Endometrium (tissue), 2 donors: ENCODE measurements around the gene FST.

Experiments
- FAIRE-seq: peaks from 2 replicates; lab custom pipeline; 2012; peaks lifted over from hg19 to GRCh38; lab: Jason Lieb, UNC
- donor health status: control.
- donor health status: control.

The FST gene

DNA sequence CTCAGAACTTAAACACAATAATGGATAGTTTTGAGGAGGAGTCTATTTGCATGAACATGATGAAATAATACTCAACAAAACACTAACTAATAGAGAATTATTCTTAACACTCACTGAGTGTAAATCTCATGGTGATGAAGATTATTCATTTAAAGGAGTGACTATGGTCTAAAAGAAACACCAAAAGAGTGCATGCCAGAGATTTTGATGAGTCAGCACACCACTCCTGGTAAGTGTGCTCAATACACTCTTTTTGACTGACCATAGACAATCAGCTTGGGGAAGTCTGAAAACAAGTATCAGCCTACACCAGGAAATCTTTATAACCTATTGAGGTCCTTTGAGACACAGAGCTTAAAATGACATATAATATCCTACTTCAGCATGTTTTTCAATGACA, 6.8 kb upstream of the FST start:
- FAIRE-seq = no peak

DNA sequence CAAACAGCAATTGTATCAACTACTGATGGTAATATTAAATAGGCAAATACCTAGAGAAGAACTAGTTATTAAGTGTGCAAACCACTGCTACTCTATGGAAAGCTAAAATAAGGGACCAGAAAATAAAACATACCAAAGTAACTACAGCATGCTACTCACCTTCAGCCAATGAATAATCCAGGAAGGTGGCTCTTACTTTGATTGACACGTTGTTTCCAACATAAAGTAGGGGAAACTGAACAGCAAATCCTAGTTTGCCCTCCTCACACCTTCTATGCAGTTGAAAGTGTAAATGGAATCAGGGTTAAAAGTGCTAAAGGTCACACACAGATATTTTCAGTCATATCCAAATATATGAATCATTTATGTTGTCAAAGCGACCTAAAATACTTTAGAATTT, 5.1 kb upstream of the FST start:
- FAIRE-seq = no peak

DNA sequence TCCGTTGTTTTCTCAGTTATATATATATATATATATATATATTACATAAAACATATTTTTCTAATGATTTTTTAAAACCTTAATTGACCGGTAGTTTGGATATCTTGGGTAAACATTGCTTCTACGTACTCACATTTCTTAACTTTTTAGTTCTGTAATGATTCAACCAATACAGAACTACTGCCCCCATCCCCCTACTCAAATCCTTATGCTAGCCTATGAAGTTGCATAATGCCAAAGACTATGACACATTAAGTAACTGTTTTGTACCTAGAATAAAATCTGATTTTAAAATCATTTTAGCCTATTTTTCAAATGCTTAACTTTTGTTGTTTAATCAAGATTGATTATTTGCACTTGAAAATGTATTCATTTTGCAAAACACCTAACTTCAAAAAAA, 4.4 kb upstream of the FST start:
- no peak for FAIRE-seq

DNA sequence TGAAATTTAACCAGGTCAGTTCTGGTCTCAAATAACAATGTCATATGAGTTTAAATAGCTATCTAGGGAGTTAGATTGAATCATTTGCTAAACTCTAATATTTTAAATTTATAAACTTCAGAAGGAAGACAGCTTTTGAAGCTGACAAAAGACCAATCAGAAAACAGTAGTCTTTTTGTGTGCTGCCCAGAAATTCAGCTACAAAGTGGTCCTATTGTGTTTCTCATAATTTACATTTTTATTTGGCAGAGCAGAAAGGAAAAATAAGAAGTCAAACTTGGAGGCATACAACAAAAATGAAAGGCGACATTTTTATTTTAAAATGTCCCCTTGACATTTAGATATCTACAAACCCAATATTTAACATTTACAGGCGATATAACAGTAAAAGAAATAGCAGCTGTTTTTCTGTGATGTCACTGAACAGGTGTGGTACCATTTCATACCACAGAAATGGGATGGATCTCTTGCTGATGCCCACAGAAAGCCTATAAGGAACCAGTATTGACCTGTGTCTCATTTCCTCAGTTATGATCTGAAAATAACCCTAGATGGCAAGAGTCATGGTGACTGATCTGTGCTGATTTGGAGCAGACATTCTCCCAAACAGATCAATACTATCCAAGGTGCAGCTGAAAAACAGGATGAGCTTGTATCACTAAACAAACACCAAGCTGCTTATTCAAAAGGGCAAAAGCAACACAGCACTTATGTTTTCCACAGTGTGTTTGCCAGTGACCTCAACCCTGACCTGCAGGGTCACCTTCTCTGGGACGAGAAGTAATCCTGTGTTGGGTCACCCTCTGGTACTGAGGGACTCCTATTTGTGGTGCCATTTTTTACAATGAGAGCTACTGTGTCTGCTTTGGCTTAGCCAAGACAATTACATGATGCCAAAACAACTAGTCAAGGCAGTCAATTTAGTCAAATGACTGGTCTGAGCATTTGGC, 3.6 kb upstream of the FST start:
- FAIRE-seq = no peak

DNA sequence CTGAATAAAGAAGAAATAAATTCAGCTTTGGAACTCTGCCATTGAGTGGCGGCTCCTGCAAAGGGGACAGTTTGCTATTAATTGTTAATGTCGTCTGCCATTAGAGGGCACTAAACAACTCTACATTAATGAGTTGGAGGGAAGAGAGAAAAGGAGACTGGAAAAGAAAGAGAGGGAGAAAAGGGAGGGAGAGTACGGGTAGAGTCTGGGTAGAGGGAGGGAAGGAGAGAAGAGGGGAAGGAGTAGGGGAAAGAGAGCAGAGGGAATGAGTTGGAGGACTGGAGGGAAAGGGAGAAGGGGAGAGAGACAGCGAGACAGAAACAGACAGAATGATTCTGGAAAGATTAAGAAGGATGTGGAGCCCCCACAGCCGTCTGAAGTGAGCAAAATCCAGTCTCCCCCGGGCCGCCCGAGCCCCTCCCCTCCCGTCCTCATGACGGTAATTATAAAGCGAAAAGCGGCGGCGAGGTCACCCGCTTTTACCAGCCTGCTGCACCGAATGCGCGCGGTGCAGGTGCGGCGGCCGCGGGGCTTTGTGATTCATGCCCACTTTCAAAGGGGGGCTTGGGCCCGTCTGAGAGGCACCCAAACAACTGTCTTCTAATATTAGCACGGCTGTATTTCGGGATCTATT, 1.9 kb upstream of the FST start:
- peak; percentile 61 for FAIRE-seq

DNA sequence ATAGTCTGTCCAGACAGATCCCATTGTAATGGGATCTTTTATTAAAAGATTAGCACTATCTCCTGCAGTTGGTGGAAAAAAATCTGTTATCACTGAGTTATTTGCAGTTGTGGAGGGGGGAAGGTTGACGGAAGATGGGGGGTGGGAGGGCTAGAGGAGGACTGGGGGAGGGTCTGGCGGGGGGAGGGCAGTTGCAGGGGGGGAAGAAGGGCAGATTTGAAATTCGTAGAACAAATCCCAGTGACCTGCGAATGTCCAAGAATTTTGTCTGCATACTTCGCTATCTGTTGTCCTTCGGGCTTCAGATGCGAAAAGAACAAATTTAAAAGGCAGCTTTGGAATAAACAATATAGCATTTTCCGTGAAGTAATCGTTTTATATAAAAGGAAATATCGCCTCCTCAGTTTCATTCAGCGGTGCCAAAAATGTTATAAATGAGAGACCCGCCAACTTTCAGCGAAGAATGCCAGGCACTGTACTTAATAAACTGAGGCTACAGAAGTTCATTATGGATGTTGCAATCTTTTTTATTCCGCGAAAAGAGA, 1.3 kb upstream of the FST start:
- no peak for FAIRE-seq

DNA sequence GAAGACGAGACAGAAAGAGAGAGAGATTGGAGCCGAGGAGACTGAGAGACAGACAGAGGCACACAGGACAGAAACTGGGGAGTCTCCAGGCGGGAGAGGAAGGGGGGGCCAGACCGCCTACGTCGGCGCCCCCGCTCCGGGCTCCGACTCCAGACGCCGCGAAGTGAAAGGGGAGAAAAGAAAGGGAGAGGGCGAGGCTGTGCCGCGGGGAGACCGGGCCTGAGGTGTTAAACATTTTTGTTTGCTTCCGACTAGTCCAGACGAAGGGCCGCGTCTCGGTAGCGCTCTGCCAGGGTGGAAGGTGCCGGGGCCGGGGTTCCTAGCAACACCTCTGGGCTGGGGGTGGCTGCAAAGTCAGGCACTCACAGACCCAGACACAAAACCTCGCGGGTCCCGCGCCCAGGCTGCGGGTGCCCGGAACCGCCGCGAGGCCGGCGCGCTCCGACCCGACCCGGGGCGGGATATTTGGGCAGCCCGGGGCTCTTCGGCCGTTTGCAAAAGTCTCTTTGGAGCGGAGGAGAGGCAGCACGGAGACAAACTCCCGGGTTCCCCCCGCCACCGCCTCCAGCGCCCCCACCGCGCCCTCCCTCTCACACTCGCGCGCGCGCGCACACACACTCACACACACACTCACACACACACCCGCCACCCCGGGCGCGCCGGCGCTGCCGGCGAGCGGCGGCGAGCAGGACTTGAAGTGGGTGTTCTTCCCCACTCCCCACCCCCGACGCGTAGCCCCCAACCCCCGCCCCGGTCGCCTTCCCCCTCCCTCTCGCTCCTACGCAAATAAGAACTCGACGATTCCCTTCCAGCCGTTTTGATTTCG, 626 bp upstream of the FST start:
- FAIRE-seq = no peak

DNA sequence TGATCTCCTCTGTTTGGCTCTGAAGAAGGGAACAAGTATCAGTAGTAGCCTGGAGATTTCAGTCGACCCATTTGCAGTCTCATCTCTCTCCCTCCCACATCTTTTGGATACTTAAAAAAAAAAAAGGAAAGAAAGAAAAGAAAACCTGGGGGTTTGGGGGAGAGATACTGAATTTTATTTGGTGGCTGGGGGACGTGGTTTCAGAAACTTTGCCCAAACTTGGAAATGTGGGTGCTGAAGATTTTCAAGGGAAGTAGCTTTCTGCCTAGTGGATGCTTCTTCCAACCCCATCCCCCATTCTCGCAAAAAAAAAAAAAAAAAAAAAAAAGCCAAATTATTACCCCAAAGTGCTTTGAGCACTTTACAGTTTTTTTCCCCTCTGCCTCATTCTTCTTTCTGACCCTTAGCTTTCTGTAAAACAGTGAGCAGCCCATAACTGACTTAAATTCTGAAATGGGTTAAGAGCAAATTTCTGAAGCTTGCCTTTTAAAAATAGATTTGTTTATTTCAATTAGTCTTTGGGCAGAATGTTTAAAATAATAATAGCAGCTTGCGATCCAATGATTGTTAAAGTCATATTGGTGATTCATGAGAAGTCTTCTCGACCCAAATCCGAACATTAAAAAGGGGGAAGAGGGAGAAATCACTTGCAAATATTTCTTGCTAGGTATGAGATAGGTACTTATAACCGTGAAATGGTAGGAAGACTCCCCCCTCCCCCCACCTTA, 894 bp downstream of the FST start:
- no peak for FAIRE-seq

DNA sequence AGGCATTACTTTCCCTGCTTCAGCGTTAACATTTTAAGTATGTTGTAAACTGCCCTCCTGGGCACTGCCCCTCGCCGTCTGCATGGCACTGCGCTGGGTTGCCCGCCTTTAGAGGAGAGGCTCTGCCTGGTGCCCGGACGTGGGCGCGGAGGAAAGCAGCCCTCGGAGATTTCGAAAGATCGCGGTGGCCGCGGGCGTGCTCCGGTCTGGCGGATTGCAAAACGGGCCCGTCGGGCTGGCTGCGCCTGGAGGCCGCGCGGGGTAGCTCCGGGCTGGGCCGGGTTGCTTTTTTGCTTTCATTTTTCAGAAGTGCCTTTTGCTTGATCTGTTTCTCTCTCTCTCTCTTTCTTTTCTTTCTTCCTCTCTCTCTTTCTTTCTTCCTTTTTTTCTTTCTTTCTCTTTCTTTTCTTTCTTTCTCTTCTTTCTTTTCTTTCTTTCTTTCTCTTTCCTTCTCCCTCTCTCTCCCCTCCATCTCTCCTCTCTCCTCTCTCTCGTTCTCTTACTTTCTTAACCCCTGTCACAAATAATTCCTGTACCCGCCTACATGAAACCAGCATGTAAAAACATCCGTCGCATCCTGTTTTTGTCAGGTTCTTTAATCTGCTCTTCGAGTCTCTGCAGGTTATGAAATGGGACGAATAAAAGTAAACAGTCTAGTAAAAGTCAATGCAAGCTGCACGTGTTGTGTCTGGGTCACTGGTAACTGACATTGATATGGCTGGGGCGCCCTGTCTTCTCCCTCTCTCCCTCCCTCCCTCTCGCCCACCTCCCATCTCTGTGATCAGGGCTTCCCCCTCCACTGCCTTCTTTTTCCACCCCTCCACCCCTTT, 1.7 kb downstream of the FST start:
- FAIRE-seq = no peak

DNA sequence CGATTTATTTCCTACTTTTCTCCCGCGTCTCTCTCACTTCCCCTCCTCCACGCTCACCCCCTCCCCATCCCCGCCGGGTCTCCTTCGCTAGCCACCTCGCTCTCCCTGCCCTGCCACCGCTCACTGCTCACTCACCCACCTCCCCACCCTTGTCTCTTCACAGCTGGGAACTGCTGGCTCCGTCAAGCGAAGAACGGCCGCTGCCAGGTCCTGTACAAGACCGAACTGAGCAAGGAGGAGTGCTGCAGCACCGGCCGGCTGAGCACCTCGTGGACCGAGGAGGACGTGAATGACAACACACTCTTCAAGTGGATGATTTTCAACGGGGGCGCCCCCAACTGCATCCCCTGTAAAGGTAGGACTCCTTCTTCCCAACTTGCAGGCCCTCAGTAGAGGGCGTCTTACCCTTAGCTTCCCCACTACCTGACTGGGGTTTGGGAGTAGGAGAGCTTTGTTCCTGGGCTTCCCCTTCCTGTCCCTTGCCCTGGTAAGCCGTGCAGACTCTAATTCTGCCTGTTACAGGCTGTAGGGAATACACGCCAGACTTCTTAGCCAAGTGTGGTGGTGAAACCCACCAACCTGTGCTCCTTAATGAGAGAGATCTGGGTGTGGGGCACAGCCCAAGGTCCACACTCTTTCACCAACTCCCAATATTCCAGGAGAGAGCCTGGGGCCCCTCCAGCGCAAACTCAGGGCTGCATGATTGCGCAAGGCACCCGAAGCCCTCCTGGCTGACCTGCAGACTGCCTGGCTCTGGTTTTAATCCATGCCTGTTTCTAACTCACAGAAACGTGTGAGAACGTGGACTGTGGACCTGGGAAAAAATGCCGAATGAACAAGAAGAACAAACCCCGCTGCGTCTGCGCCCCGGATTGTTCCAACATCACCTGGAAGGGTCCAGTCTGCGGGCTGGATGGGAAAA, 2.5 kb downstream of the FST start:
- FAIRE-seq = no peak

DNA sequence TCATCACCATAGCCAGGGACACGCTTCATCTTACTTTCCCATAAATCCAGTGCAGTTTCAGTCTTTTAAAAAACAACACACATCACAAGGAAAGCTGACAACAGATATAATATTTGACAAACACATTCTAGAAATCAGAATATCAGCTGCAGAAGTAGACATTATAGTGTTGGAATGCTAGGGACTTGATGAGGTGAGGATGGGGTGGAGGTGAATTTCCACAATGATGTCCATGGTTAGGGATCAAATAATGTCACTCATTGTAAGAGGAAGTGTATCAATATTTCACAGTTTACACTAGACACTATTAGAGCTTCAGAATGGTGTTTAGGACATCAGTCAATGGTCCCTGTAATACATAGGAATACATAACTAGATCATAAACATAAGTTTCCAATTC, 7.0 kb downstream of the FST start:
- FAIRE-seq = no peak

DNA sequence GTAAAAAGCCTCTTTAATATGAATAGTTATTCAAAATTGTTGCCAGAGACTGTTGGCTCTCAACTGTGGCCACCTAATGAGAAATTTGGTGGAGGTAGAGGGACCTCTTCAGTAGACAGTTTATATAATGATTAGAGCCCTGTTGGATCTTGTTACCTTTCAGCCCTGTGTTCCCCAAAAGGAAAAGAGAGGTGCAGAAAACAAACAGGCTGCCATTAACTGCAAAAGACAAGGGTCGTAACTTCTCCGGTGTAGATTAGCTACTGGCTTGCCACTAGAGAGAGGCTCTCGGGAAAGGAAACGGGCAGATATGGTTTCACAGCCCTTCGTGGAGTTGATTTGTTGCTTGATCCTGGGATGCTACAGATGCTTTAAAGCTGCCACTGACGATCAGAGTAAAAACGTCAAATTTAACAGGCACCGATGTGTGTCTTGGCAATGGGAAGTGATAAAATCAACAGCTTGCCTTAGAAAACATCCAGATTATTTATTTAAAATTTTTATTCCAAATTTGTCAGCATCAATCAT, 7.8 kb downstream of the FST start:
- no peak for FAIRE-seq

DNA sequence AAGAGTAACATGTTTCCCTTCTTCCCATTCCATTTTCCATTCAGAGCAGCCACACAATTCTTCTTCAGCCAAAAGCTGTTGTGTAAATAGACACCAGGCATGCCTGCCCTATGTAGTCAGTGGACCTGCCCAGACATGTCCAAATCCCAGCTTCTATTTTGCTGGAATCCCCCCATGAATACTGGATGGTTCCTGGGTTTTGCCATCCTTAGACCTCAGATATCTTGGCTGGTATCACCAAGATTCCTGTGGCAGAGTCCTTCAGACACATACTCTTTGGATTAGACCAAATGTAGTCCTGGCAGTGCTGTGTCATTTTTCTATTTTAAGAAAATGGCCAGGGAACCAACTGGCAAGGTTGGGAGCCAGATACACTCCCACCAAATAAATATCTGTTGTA, 10.3 kb downstream of the FST start:
- no peak for FAIRE-seq

DNA sequence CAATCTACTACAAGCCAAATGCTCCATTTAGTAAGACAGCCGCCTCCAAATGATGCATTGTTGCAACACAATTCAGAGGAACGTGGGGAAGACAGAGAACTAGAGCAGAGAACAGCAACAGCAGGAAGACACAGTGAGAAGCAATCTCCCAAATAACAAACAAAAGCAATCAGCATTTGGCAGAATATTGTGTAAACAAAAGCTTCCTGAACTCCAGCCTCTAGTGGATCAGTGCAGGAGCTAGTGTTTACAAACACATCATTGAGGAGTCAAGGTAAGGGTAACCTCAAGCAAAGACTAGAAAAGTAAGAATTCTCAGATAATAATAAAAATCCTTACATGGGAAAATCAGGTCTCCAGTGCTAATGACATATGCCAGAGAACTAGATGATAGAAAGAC, 20.6 kb downstream of the FST start:
- no peak for FAIRE-seq

DNA sequence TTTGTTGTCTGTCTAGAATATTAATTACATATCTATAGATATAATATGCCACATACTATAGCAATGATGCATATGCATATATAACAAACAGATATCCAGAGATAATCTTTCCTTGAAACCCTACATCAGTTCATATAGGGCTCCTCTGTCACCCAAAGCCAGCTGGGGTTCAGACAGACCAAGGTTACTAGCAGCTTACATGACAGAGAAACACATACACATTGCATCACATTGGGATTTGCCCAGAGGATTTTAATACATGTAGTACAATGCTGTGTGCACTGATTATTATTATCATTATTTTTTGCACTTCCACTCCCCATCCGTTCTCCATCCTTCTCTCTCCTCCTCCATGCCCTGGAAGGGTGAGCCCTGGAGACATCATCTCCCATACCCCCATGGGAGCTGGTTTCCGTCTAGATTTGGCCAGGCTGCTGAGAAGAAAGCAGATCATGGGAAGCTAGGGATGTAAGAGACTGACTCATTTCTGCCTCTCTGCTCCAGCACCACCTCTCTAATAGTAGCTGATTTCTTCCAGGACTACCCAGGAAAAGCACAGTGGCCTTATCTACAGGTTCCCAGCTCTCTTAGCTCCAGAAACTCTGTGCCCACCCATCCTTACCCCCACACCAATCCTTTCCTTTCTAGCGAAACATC, 23.3 kb downstream of the FST start:
- no peak for FAIRE-seq

DNA sequence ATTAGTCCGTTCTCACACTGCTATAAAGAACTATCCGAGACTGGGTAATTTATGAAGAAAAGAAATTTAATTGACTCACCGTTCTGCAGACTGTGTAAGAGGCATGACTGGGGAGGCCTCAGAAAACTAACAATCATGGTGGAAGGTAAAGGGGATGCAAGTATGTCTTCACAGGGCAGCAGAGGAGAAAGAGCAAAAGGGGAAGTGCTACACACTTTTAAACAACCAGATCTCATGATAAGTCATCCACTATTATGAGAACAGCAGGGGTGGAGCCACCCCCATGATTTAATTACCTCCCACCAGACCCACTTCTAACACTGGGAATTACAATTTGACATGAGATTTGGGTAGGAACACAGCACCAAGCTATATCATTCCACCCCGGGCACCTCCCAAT, 26.6 kb downstream of the FST start:
- FAIRE-seq = no peak

DNA sequence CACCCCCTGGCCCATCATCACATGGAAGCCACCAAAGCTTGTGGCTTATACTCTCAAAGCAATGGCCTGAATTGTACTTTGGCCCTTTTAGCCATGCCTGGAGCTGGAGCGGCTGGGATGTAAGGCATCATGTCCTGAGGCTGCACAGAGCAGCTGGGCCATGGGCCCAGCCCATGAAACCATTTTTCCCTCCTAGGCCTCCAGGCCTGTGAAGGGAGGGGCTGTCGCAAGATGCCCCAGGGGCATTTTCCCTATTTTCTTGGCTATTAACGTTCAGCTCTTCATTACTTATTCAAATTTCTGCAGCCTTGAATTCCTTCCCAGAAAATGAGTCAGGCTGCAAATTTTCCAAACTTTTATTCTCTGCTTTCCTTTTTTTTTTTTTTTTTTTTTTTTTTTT, 27.7 kb downstream of the FST start:
- FAIRE-seq = no peak

DNA sequence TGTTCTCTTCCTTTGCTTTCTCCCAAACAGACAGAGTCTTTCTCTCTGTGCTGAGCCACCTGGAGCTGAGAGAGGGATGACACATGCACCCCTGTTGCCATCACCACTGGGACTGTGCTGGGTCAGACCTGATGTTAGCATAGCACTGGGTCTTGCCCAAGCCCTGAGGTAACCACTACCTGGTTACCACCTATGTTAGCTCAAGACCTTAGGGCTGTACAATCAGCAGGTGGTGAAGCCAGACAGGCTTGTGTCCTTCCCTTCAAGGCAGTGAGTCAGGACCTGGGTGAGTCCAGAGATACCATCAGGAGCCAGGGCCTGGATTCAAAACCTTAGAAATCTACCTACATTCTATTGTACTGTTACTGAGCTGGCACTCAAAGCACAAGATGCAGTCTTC, 32.1 kb downstream of the FST start:
- FAIRE-seq = no peak

DNA sequence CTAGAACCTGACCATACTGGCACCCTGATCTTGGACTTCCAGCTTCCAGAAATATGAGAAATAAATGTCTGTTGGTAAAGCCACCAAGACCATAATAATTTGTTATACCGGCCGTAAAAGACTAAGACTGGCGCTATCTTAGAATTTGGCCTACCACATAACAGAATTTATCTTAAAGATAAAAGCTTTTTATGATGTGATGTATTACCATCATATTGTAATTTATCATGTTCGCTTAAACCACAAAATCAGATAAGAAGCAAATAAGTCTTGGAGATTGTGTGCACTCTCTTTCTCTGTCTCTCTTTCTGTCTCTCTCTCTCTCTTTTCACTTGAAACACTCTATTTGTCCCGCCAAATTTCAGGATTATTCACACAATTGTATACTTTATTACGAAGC, 35.6 kb downstream of the FST start:
- no peak for FAIRE-seq
